Activated CD8-positive, alpha-beta memory T cell treated with anti-CD3 and anti-CD28 coated beads for 24 hours (primary cell): Measurements from ENCODE around the gene NABP1.

Source experiments
- DNase-seq: peaks from one replicate; pipeline ENCODE4 v3.0.0-alpha.2; 2020

NABP1 gene

GRCh38 chr2:191713837-191714236 is 35.9 kb downstream of the NABP1 start:
- DNase-seq: no peak

- DNase-seq: no peak
These were observed 37.0 kb downstream of the NABP1 start for GRCh38 chr2:191714925-191715324.

DNA sequence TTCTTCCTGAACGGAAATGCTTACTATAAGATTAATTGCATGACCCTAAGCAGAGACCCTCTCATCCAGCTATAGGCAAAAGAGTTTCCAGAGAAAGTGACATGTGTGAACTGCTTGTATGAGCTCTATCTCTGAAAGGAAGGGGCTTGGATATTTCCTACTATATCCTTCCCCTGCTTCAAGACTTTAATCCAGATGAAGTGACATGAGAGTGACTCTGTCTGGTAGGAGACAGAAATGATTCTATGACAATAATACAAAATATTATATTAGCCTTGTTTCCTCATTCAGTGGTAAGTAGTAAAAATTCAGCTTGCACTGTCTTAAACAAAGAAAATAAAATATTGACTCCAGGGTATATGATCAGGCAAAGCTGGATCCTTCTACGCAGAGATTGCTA is 37.5 kb downstream of the NABP1 start:
- DNase-seq: no peak

DNA sequence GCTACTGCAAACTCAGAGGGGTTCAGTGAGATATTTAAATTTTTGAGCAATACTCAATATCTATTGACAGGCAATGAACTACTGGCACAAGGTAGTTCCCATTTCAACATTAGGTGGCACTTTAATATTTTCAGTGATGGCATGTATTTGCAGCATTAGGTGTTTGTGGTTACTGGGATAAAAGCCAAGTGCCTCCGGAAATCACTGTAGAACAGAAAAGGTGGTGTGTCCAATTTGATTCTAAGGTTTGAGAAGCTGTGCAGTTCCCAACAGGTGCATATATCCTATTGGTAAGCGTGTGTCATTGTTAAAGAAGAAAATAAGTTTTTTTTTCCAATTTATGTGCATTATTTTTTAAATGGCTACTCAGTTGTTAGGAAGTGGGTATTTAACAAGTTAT is 41.3 kb downstream of the NABP1 start:
- no peak for DNase-seq

GRCh38 chr2:191719938-191720337 is 42.0 kb downstream of the NABP1 start:
- no peak for DNase-seq

DNA sequence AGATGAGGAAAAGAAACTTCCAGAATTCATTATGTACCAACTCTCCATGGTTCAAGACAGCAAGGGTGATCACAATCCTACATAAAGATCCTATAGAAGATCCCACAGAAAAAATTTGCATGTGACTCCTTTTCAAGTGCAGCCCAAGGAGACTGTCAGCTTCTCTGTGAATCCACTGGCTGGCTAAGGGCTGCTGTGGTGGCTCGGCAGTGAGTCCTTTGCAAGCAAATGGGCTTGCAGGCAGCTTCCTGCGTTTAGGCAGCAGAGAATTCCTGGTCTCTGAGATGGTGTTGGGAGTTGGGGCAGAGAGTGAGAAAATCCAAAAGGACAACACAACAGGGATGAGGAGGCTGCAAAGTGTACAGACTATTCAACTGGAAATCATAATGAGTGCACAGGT is 43.4 kb downstream of the NABP1 start:
- no peak for DNase-seq

GRCh38 chr2:191724015-191724414 is 46.1 kb downstream of the NABP1 start:
- DNase-seq: no peak

- no peak for DNase-seq
These were observed 51.1 kb downstream of the NABP1 start for GRCh38 chr2:191728750-191729624.

DNA sequence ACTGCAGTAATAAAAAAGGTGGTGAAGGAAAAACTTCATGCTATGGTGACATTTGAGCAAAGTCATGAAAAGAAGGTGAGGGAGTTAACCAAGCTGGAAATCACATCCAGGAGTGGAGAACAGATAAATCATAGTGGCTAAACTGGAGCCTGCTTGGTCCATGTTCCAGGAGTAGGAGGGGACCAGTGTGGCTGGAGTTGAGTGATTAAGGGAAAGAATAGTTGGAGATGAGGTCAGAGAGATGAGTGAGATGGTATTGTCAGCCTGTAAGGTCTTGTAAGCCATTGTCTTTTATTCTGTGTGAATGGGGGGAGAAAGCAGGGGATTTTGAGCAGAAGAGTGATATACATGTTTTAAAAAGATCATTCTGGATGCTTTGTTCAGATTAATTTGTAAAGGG is 52.3 kb downstream of the NABP1 start:
- no peak for DNase-seq
